ENCODE measurements around the gene NHS. TPM values are rescaled to one million over a fixed set of nuclear protein-coding genes. Genes with fewer than 3 reads are reported as not detected.

The NHS gene
- total and polyA plus RNA-seq, 8 donors = 0.19 to 1.7 (median 0.54) TPM

- no peak for FAIRE-seq
- Histone ChIP-seq H3K4me1 (no peaks in the 10 kb centered on the region), H3K27me3 (peaks cover 0 to 22% (median 0%) of the 10 kb centered on the region in 4 donors), H3K27ac (no peak overlapping the region), H3K9me3 (no peaks in the 10 kb centered on the region), H3K36me3 (no peaks in the 10 kb centered on the region), H3K4me3 (no peak overlapping the region)
- WGBS, 2 donors = 65 to 89% methylated on average over 4 of the region's 4 CpGs
- no peak for ATAC-seq
- TF ChIP-seq, protein P1, sequence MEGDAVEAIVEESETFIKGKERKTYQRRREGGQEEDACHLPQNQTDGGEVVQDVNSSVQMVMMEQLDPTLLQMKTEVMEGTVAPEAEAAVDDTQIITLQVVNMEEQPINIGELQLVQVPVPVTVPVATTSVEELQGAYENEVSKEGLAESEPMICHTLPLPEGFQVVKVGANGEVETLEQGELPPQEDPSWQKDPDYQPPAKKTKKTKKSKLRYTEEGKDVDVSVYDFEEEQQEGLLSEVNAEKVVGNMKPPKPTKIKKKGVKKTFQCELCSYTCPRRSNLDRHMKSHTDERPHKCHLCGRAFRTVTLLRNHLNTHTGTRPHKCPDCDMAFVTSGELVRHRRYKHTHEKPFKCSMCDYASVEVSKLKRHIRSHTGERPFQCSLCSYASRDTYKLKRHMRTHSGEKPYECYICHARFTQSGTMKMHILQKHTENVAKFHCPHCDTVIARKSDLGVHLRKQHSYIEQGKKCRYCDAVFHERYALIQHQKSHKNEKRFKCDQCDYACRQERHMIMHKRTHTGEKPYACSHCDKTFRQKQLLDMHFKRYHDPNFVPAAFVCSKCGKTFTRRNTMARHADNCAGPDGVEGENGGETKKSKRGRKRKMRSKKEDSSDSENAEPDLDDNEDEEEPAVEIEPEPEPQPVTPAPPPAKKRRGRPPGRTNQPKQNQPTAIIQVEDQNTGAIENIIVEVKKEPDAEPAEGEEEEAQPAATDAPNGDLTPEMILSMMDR (IDR thresholded peaks at IDR 0.05) = no peak
- no peak for DNase-seq
- intact Hi-C loops (cut with DNase I) = no loop called here
These were observed 346.7 kb downstream of the NHS start for GRCh38 chrX:17721715-17722114.

GRCh38 chrX:17725181-17725580 is 350.2 kb downstream of the NHS start:
- ATAC-seq (no peak), DNase-seq (no peak), FAIRE-seq (no peak)
- no peak overlapping the region for H3K4me3 ChIP-seq
- H3K36me3 ChIP-seq = no peaks in the 10 kb centered on the region
- TF ChIP-seq, protein P1 (IDR thresholded peaks at IDR 0.05) = no peak
- intact Hi-C loops (cut with DNase I) = no loop called here
- no peaks in the 10 kb centered on the region for H3K4me1 ChIP-seq
- H3K9me3 ChIP-seq = no peaks in the 10 kb centered on the region
- WGBS, 2 donors = 58 to 82% methylated on average over 2 of the region's 2 CpGs
- H3K27me3 ChIP-seq = peaks cover 0 to 9% (median 0%) of the 10 kb centered on the region in 4 donors
- no peak overlapping the region for H3K27ac ChIP-seq

DNA sequence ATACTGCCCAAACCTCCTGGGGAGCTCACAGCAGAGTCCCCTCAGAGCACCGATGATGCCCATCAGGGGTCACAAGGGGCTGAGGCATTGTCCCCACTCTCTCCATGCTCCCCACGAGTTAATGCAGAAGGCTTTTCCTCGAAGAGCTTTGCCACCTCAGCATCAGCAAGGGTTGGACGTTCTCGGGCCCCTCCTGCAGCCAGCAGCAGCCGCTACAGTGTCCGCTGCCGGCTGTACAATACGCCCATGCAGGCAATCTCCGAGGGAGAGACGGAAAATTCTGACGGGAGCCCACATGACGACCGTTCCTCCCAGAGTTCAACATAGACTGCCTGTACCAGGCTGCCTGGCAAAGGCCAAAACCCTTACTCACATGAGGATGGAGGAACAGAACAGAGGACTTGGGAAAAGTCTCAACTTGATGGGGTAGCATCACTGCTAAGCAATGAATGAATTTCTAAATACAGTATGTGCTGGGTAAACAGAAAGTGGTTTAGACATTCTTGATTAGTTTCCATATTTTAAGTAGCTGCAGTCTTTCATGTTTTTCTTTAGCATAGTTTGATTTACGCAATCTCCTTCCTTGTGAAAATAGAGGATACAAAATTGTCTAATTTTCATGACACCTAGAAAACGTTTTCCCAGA is 357.3 kb downstream of the NHS start:
- no peak for FAIRE-seq
- Histone ChIP-seq H3K27me3 (no peaks in the 10 kb centered on the region), H3K4me1 (peaks cover 0 to 7% (median 0%) of the 10 kb centered on the region in 3 donors), H3K36me3 (no peaks in the 10 kb centered on the region), H3K27ac (no peak overlapping the region), H3K4me3 (no peak overlapping the region), H3K9me3 (no peaks in the 10 kb centered on the region)
- WGBS, 2 donors = 73 to 83% methylated on average over 16 of the region's 16 CpGs
- ATAC-seq = no peak
- DNase-seq = no peak
- TF ChIP-seq, protein P1 (IDR thresholded peaks at IDR 0.05) = no peak
- intact Hi-C loops (cut with DNase I) = no loop called here

DNA sequence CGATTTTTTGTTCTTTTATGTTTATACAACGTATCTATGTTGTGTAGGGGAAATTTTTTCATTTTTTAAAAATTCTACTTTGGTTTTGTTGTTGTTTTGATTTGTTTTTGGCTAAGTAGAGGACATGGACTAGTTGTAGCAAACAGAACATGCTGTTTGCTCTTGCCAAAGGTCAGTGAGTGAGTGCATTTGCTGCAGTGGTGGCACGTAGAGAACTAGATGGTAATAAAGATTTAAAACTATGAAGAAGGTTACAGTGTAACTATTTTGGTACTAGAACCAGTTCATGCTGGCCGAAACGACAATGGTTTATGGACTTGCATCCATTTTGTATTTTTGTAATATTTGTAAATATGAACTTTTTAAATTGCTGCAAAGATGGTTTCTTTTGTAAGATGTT is 360.4 kb downstream of the NHS start:
- no peak overlapping the region for H3K4me3 ChIP-seq
- no peak for ATAC-seq
- 16 to 37% methylated on average over 5 of the region's 5 CpGs for WGBS, 2 donors

DNA sequence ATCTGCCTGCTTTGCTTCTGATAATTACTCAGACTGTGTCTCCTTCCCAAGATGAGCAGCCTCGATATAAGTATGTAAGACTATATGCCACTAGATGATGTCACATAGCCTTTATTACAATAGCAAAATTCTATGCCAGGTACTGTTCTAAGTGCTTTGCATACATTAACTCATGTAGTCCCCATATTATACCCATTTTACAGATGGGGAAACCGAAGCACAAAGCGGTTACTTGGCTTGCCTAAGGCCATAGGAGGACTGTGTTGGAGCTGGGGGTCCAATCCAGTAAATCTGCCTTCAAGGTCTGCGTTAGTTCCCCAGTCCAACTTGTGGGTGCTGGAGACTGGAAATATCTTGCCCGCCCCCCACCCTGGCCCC is 361.5 kb downstream of the NHS start:
- H3K9me3 ChIP-seq = no peaks in the 10 kb centered on the region
- ATAC-seq (no peak), DNase-seq (no peak), FAIRE-seq (peak; percentile 43)
- H3K27me3 ChIP-seq = peaks cover 0 to 2% (median 0%) of the 10 kb centered on the region in 4 donors
- peak overlapping the region in 2 of 4 donors; percentile 24 to 35 for H3K4me3 ChIP-seq
- TF ChIP-seq, protein P1 (IDR thresholded peaks at IDR 0.05) = no peak
- peaks cover 0 to 7% (median 4%) of the 10 kb centered on the region in 3 donors for H3K4me1 ChIP-seq
- 49 to 56% methylated on average over 5 of the region's 5 CpGs for WGBS, 2 donors
- peak overlapping the region in 2 of 4 donors; percentile 64 to 74 for H3K27ac ChIP-seq
- no peaks in the 10 kb centered on the region for H3K36me3 ChIP-seq
- intact Hi-C loops (cut with DNase I) = no loop called here

More for the DNA sequence above, 360.4 kb downstream of the NHS start:
- Histone ChIP-seq H3K9me3 (no peaks in the 10 kb centered on the region), H3K27me3 (no peaks in the 10 kb centered on the region), H3K4me1 (peaks cover 0 to 7% (median 4%) of the 10 kb centered on the region in 3 donors), H3K36me3 (no peaks in the 10 kb centered on the region), H3K27ac (peak overlapping the region in 2 of 4 donors; percentile 10 to 74)
- intact Hi-C loops (cut with DNase I) = no loop called here
- TF ChIP-seq, protein P1 (IDR thresholded peaks at IDR 0.05) = no peak
- DNase-seq (no peak), FAIRE-seq (peak; percentile 97)

Data from pancreas (tissue), 10 donors.